HepG2 (cell line): ENCODE results near the gene IPPK. TPM values are rescaled to one million over a fixed set of nuclear protein-coding genes. Genes with fewer than 3 reads are reported as not detected.

Source experiments
- HNF1A ChIP-seq, 2 experiments: sonication (generic) in 1 of 2; formaldehyde crosslinking in 1 of 2; IDR thresholded peaks; 2 replicates each; pipeline versions ENCODE4 v1.4.0 to v1.6.1; 2016 to 2020; ENCODE audit warnings: borderline replicate concordance in 1 of 2, low read depth in 1 of 2, mild to moderate bottlenecking in 1 of 2, missing genetic modification reagents in 1 of 2
- KMT2B ChIP-seq: IDR thresholded peaks from 2 replicates; pipeline ENCODE4 v1.6.1; 2016; ENCODE audit warnings: missing genetic modification reagents, missing compliant biosample characterization
- MBNL3 ChIP-seq: fragments of 250-450 bp; sonication (Bioruptor Pico); conservative IDR thresholded peaks from 2 replicates; pipeline ENCODE4 v1.8.0; 2022; ENCODE audit warnings: mild to moderate bottlenecking, inconsistent platforms
- MTA3 ChIP-seq: sonication (generic); formaldehyde crosslinking; IDR thresholded peaks from 2 replicates; pipeline ENCODE4 v1.4.0; 2020; ENCODE audit warnings: missing genetic modification reagents
- TOE1 ChIP-seq: sonication (generic); formaldehyde crosslinking; IDR thresholded peaks from 2 replicates; pipeline ENCODE4 v1.4.0; 2020; ENCODE audit warnings: mild to moderate bottlenecking, missing genetic modification reagents
- YEATS4 ChIP-seq: sonication (generic); formaldehyde crosslinking; IDR thresholded peaks from 2 replicates; pipeline ENCODE4 v1.4.0; 2020; ENCODE audit warnings: missing genetic modification reagents, borderline replicate concordance
- ZBTB7B ChIP-seq: sonication (generic); formaldehyde crosslinking; IDR thresholded peaks from 2 replicates; pipeline ENCODE4 v1.4.0; 2020; ENCODE audit warnings: missing genetic modification reagents
- ZHX1 ChIP-seq: sonication (generic); formaldehyde crosslinking; IDR thresholded peaks from 2 replicates; pipeline ENCODE4 v1.8.1; 2022; ENCODE audit warnings: low read depth, mild to moderate bottlenecking, missing genetic modification reagents
- ZKSCAN1 ChIP-seq: fragments of 150-350 bp; IDR thresholded peaks from 2 replicates; pipeline ENCODE4 v1.6.1; 2014; ENCODE audit warnings: low read length
- ZMYM4 ChIP-seq: sonication (generic); formaldehyde crosslinking; IDR thresholded peaks from 2 replicates; pipeline ENCODE4 v1.8.1; 2023; ENCODE audit warnings: mild to moderate bottlenecking, missing genetic modification reagents
- ZNF124 ChIP-seq: sonication (generic); formaldehyde crosslinking; IDR thresholded peaks from 2 replicates; pipeline ENCODE4 v1.4.0; 2020; ENCODE audit warnings: missing genetic modification reagents
- ZNF317 ChIP-seq: sonication (generic); formaldehyde crosslinking; IDR thresholded peaks from 2 replicates; pipeline ENCODE4 v1.5.0; 2020; ENCODE audit warnings: mild to moderate bottlenecking, missing genetic modification reagents
- ZNF333 ChIP-seq: sonication (generic); formaldehyde crosslinking; IDR thresholded peaks from 2 replicates; pipeline ENCODE4 v1.4.0; 2020; ENCODE audit warnings: mild to moderate bottlenecking, missing genetic modification reagents, borderline replicate concordance
- ZNF432 ChIP-seq: sonication (generic); formaldehyde crosslinking; IDR thresholded peaks from 2 replicates; pipeline ENCODE4 v1.5.0; 2020; ENCODE audit warnings: missing genetic modification reagents, mild to moderate bottlenecking, borderline replicate concordance
- ZNF510 ChIP-seq: sonication (generic); formaldehyde crosslinking; IDR thresholded peaks from 2 replicates; pipeline ENCODE4 v1.4.0; 2020; ENCODE audit warnings: low read depth, mild to moderate bottlenecking, missing genetic modification reagents
- ZNF605 ChIP-seq: sonication (generic); formaldehyde crosslinking; IDR thresholded peaks from 2 replicates; pipeline ENCODE4 v1.8.0; 2022; ENCODE audit warnings: mild to moderate bottlenecking, missing genetic modification reagents
- ZNF607 ChIP-seq: sonication (generic); formaldehyde crosslinking; IDR thresholded peaks from 2 replicates; pipeline ENCODE4 v1.5.1; 2020; ENCODE audit warnings: missing genetic modification reagents, mild to moderate bottlenecking, borderline replicate concordance
- ZNF644 ChIP-seq: IDR thresholded peaks from 2 replicates; pipeline ENCODE4 v1.6.1; 2016; ENCODE audit warnings: low read depth
- ZNF773 ChIP-seq: sonication (generic); formaldehyde crosslinking; IDR thresholded peaks from 2 replicates; pipeline ENCODE4 v1.4.0; 2020; ENCODE audit warnings: missing genetic modification reagents, borderline replicate concordance
- ZNF782 ChIP-seq: sonication (generic); formaldehyde crosslinking; IDR thresholded peaks from 2 replicates; pipeline ENCODE4 v1.4.0; 2020; ENCODE audit warnings: missing genetic modification reagents, mild to moderate bottlenecking, borderline replicate concordance
- polyA plus RNA-seq, 8 experiments: library from polyadenylated mRNA; depleted of rRNA in 3 of 8; stranded (reverse) in 7 of 8; unstranded in 1 of 8; fragments of >200 nt; fragmentation: Illumina TruSeq in 4 of 8; extraction: Trizol in 4 of 8; gene quantifications; 2 replicates each; pipeline versions ENCODE4 v1.2.1 to v1.2.3, GENCODE V29; 2011 to 2016; ENCODE audit warnings: low read depth in 4 of 8, missing spikeins in 1 of 8, mixed read lengths in 1 of 8; ENCODE audit not compliant: insufficient read depth in 1 of 8
- total RNA-seq, 5 experiments: library from RNA; depleted of rRNA; stranded (reverse); fragments of >200 nt; fragmentation: Illumina TruSeq; extraction: Trizol; gene quantifications; 2 replicates each; pipeline ENCODE4 v1.2.3, GENCODE V29; 2016; ENCODE audit warnings: low read depth in 1 of 5
- TF ChIP-seq, protein P1 (sequence below): sonication (generic); formaldehyde crosslinking; IDR thresholded peaks from 2 replicates; pipeline ENCODE4 v1.8.0; 2022; ENCODE audit warnings: mild to moderate bottlenecking, missing genetic modification reagents, moderate library complexity
- TF ChIP-seq, protein P2 (sequence below): sonication (generic); IDR thresholded peaks from 2 replicates; pipeline ENCODE4 v1.6.1; 2016; ENCODE audit warnings: low read depth, borderline replicate concordance

IPPK gene
- total and polyA plus RNA-seq, 2 of the 13 experiments (the other 11 are each of a cell fraction or from before 2014, with no cell fraction given): 9.9 to 14.1 TPM

DNA sequence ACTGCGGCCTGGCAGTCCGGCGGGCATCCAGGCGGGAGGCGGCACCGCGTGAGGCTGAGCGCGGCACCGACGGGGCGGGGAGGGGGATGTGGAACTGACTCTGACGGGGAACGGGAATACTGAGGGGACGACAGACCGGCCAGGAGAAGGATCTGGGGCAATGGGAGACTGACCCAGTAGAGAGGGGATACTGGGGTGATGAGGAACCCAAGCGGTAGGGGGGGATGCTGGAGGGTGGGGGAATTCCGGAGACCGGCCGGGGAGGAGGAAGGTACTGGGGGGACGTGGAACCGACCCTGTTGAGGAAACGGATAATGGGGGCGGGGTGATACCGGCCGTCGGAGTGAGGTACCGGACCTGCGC is 423 bp downstream of the IPPK start (continued):
- TF ChIP-seq ZHX1 (CRISPR knock-in tag): no peak
- TF ChIP-seq ZMYM4: no peak
- TF ChIP-seq MTA3 (CRISPR knock-in tag): no peak
- TF ChIP-seq ZNF432 (CRISPR knock-in tag): no peak
- peak; percentile 11; the same call in 1 of the 2 replicates for TF ChIP-seq ZNF605 (CRISPR knock-in tag)
- TF ChIP-seq ZNF124: no peak
- no peak for TF ChIP-seq TOE1 (CRISPR knock-in tag)
- TF ChIP-seq MBNL3 (CRISPR knock-in tag): no peak
- no peak for TF ChIP-seq ZKSCAN1
- TF ChIP-seq ZNF607 (CRISPR knock-in tag): peak; percentile 39; the same call in 1 of the 2 replicates
- TF ChIP-seq ZNF773 (CRISPR knock-in tag): no peak
- no peak for TF ChIP-seq ZBTB7B
- no peak for TF ChIP-seq KMT2B (CRISPR knock-in tag)
- TF ChIP-seq ZNF782: no peak
- TF ChIP-seq ZNF333: 0 out of 2 replicates have a peak, but pooled peaks have one; percentile 16
- no peak for TF ChIP-seq ZNF510 (CRISPR knock-in tag)
- TF ChIP-seq, protein P1, sequence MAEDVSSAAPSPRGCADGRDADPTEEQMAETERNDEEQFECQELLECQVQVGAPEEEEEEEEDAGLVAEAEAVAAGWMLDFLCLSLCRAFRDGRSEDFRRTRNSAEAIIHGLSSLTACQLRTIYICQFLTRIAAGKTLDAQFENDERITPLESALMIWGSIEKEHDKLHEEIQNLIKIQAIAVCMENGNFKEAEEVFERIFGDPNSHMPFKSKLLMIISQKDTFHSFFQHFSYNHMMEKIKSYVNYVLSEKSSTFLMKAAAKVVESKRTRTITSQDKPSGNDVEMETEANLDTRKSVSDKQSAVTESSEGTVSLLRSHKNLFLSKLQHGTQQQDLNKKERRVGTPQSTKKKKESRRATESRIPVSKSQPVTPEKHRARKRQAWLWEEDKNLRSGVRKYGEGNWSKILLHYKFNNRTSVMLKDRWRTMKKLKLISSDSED (CRISPR knock-in tag): 0 out of 2 replicates have a peak, but pooled peaks have one; percentile 34
- no peak for TF ChIP-seq HNF1A (IDR thresholded peaks at IDR 0.05; ENCODE audit: low read depth)
- TF ChIP-seq HNF1A (CRISPR knock-in tag; IDR thresholded peaks at IDR 0.05; ENCODE audit: borderline replicate concordance): no peak
- no peak for TF ChIP-seq YEATS4 (CRISPR knock-in tag)
- TF ChIP-seq, protein P2, sequence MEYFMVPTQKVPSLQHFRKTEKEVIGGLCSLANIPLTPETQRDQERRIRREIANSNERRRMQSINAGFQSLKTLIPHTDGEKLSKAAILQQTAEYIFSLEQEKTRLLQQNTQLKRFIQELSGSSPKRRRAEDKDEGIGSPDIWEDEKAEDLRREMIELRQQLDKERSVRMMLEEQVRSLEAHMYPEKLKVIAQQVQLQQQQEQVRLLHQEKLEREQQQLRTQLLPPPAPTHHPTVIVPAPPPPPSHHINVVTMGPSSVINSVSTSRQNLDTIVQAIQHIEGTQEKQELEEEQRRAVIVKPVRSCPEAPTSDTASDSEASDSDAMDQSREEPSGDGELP: no peak
- no peak for TF ChIP-seq ZNF644 (CRISPR knock-in tag)
- TF ChIP-seq ZNF317 (CRISPR knock-in tag): no peak
